B cell (primary cell): ENCODE data around the gene ALG9. TPM values are rescaled to one million over a fixed set of nuclear protein-coding genes. Genes with fewer than 3 reads are reported as not detected.

Experiments
- ATAC-seq: fragments of 200-7000 bp; cut with Tn5 transposase; one replicate; pipeline ENCODE4 v1.10.0; 2021; ENCODE audit warnings: low read depth, mild to moderate bottlenecking, moderate number of reproducible peaks, moderate library complexity
- CTCF ChIA-PET: fragments of 350-600 bp; sonication (Branson Sonifier 250); formaldehyde crosslinking; loops from one replicate; lab custom pipeline; 2021; ENCODE audit warnings: antibody characterized with exemption, inconsistent platforms; lab: Charles Lee
- POLR2A ChIA-PET: fragments of 350-600 bp; sonication (Branson Sonifier 250); formaldehyde crosslinking; loops from one replicate; lab custom pipeline; 2021; ENCODE audit warnings: antibody characterized with exemption; lab: Charles Lee
- DNase-seq: peaks from one replicate; pipeline ENCODE4 v3.0.0; 2013
- H2AFZ ChIP-seq: 2 replicates; pipeline ENCODE4 v1.6.1; 2012; ENCODE audit warnings: mild to moderate bottlenecking, low read depth, low read length; ENCODE audit not compliant: insufficient read depth, poor library complexity, severe bottlenecking
- H3K27ac ChIP-seq, 2 donors: 1 replicate in 1 of 2; 2 replicates in 1 of 2; pipeline ENCODE4 v1.5.1; 2012 to 2013; ENCODE audit warnings: low read length in 2 of 2, mild to moderate bottlenecking in 2 of 2, moderate library complexity in 1 of 2
- H3K27me3 ChIP-seq, 4 experiments: fragments of 200-600 bp in 1 of 4; sonication (generic) in 1 of 4; replicated peaks in 1 of 4; 1 replicate in 2 of 4; 2 replicates in 2 of 4; pipeline versions ENCODE4 v1.6.1 to v1.7.0; 2013 to 2016; ENCODE audit warnings: low read length in 3 of 4, mild to moderate bottlenecking in 2 of 4, mixed read lengths in 1 of 4, moderate library complexity in 1 of 4; ENCODE audit not compliant: insufficient read depth in 4 of 4, control insufficient read depth in 3 of 4; ENCODE audit errors: control extremely low read depth in 1 of 4
- H3K36me3 ChIP-seq, 2 experiments: replicated peaks in 1 of 2; 1 replicate in 1 of 2; 2 replicates in 1 of 2; pipeline versions ENCODE4 v1.6.1 to v1.7.1; 2013; ENCODE audit warnings: low read length in 1 of 2; ENCODE audit not compliant: insufficient read depth in 2 of 2, control insufficient read depth in 1 of 2; ENCODE audit errors: control extremely low read depth in 1 of 2, extremely low read depth in 1 of 2
- H3K4me1 ChIP-seq, 2 donors: fragments of 200-600 bp in 1 of 2; sonication (generic) in 1 of 2; 1 replicate in 1 of 2; 2 replicates in 1 of 2; pipeline versions ENCODE4 v1.5.1 to v1.6.1; 2013 to 2017; ENCODE audit warnings: low read length in 2 of 2; ENCODE audit not compliant: control insufficient read depth in 2 of 2, insufficient read depth in 2 of 2
- H3K4me2 ChIP-seq: replicated peaks from 2 replicates; pipeline ENCODE3; 2012; ENCODE audit warnings: mild to moderate bottlenecking, low read depth, low read length; ENCODE audit not compliant: poor library complexity, severe bottlenecking
- H3K4me3 ChIP-seq, 5 experiments: fragments of 200-600 bp in 1 of 5; sonication (generic) in 1 of 5; 1 replicate in 3 of 5; 2 replicates in 2 of 5; pipeline versions ENCODE4 v1.5.1 to v1.7.0; 2011 to 2016; ENCODE audit warnings: low read length in 4 of 5, mild to moderate bottlenecking in 4 of 5, low read depth in 2 of 5, control low read depth in 1 of 5, moderate library complexity in 1 of 5; ENCODE audit not compliant: insufficient read depth in 1 of 5; ENCODE audit errors: control extremely low read depth in 1 of 5, extremely low read depth in 1 of 5
- H3K79me2 ChIP-seq: fragments of 200-600 bp; sonication (generic); one replicate; pipeline ENCODE4 v1.6.0; 2016; ENCODE audit warnings: low read length; ENCODE audit not compliant: control insufficient read depth, insufficient read depth
- H3K9ac ChIP-seq: fragments of 200-600 bp; sonication (generic); 2 replicates; pipeline ENCODE4 v1.6.1; 2017; ENCODE audit warnings: mild to moderate bottlenecking, low read length, moderate library complexity
- H3K9me3 ChIP-seq, 3 donors: one replicate each; pipeline versions ENCODE4 v1.6.1 to v1.7.1; 2013; ENCODE audit warnings: low read length in 2 of 3; ENCODE audit not compliant: control insufficient read depth in 2 of 3, insufficient read depth in 1 of 3; ENCODE audit errors: control extremely low read depth in 1 of 3
- H4K20me1 ChIP-seq: 2 replicates; pipeline ENCODE4 v1.6.0; 2012; ENCODE audit warnings: mild to moderate bottlenecking, low read length; ENCODE audit not compliant: insufficient read depth, control insufficient read depth, poor library complexity, severe bottlenecking
- H3K27ac Mint-ChIP-seq: one replicate; pipeline ENCODE4 v1.8.0; 2021; ENCODE audit warnings: mixed read lengths
- H3K27me3 Mint-ChIP-seq: one replicate; pipeline ENCODE4 v1.8.0; 2021; ENCODE audit warnings: mixed read lengths
- H3K4me1 Mint-ChIP-seq: one replicate; pipeline ENCODE4 v1.8.0; 2021; ENCODE audit warnings: mixed read lengths
- H3K4me3 Mint-ChIP-seq: one replicate; pipeline ENCODE4 v1.8.0; 2021; ENCODE audit warnings: mixed read lengths
- H3K9me3 Mint-ChIP-seq: one replicate; pipeline ENCODE4 v1.8.0; 2022; ENCODE audit warnings: mixed read lengths; ENCODE audit not compliant: insufficient read depth
- EZH2 ChIP-seq: IDR thresholded peaks from 2 replicates; pipeline ENCODE4 v1.6.1; 2012; ENCODE audit warnings: borderline replicate concordance, low read depth, mild to moderate bottlenecking, moderate library complexity, low read length; ENCODE audit not compliant: insufficient read depth, poor library complexity, severe bottlenecking
- WGBS: methylation state at CpG from one replicate; pipeline ENCODE4 v1.1.5; 2013; ENCODE audit warnings: missing lambda C conversion rate; ENCODE audit not compliant: insufficient coverage; 5-methylcytosine and 5-hydroxymethylcytosine counted together
- intact Hi-C: fragments of 100-400 bp; cut with micrococcal nuclease; formaldehyde crosslinking; loops from one replicate; pipeline ENCODE4 v1.10.0; 2022
- polyA plus RNA-seq: library from polyadenylated mRNA; depleted of rRNA; stranded (reverse); fragments of >200 nt; gene quantifications from 2 replicates; pipeline ENCODE4 v1.2.3, GENCODE V29; 2012
- total RNA-seq, 2 donors: library from RNA; stranded (reverse); fragments of 120-200 nt in 1 of 2; gene quantifications; 1 replicate in 1 of 2; 2 replicates in 1 of 2; pipeline versions ENCODE4 v1.2.3 to v1.2.4, GENCODE V29; 2013 to 2022
- TF ChIP-seq, protein P1 (sequence below): fragments of 200-600 bp; IDR thresholded peaks from one replicate; pipeline ENCODE4 v1.8.0; 2022; ENCODE audit warnings: antibody characterized with exemption, mild to moderate bottlenecking

ALG9 gene
- total and polyA plus RNA-seq, 2 donors (not counting 1 experiment from before 2014, with no cell fraction given) = 21.2 to 29.9 TPM

DNA sequence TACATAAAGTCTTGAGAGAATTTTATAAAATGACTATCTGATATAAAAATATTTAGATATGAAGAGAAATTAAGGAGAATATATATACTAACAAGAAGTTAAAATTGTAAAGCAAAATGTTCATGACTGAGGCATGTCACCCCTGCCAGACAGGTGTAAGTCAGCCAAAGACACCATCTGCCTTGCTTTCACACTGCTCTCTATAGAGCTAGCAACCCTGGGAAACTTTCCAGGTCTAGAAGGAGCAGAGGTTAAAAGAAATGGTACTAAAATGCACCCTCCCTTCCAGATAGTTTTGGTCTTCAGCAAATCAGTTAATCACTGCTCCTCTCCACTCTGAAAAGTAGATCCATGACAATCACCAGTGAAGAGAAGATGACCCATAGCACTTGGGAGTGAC, 121.7 kb downstream of the ALG9 start:
- no peak overlapping the region for H3K4me3 Mint-ChIP-seq
- H3K79me2 ChIP-seq = no peaks in the 10 kb centered on the region
- H3K4me1 ChIP-seq = no peaks in the 10 kb centered on the region
- ChIA-PET POLR2A (no interaction called here), CTCF (no interaction called here)
- H3K36me3 ChIP-seq = peaks cover 11 to 80% of the 10 kb centered on the region in 2 experiments
- H3K4me1 Mint-ChIP-seq = no peaks in the 10 kb centered on the region
- H3K27me3 ChIP-seq = no peaks in the 10 kb centered on the region
- no peak overlapping the region for H3K4me2 ChIP-seq
- no peak overlapping the region for H3K4me3 ChIP-seq
- H3K27ac ChIP-seq = no peak overlapping the region
- intact Hi-C loops = no loop called here
- ATAC-seq (no peak), DNase-seq (no peak)
- H3K9me3 ChIP-seq = peaks cover 0 to 1% (median 0%) of the 10 kb centered on the region in 3 donors
- no peaks in the 10 kb centered on the region for H4K20me1 ChIP-seq
- no peak overlapping the region for H3K9ac ChIP-seq
- TF ChIP-seq, protein P1, sequence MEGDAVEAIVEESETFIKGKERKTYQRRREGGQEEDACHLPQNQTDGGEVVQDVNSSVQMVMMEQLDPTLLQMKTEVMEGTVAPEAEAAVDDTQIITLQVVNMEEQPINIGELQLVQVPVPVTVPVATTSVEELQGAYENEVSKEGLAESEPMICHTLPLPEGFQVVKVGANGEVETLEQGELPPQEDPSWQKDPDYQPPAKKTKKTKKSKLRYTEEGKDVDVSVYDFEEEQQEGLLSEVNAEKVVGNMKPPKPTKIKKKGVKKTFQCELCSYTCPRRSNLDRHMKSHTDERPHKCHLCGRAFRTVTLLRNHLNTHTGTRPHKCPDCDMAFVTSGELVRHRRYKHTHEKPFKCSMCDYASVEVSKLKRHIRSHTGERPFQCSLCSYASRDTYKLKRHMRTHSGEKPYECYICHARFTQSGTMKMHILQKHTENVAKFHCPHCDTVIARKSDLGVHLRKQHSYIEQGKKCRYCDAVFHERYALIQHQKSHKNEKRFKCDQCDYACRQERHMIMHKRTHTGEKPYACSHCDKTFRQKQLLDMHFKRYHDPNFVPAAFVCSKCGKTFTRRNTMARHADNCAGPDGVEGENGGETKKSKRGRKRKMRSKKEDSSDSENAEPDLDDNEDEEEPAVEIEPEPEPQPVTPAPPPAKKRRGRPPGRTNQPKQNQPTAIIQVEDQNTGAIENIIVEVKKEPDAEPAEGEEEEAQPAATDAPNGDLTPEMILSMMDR = no peak
- TF ChIP-seq EZH2 = no peak
- no peaks in the 10 kb centered on the region for H3K27me3 Mint-ChIP-seq
- H3K27ac Mint-ChIP-seq = no peak overlapping the region
- no peak overlapping the region for H2AFZ ChIP-seq
- peaks cover 3% of the 10 kb centered on the region for H3K9me3 Mint-ChIP-seq

DNA sequence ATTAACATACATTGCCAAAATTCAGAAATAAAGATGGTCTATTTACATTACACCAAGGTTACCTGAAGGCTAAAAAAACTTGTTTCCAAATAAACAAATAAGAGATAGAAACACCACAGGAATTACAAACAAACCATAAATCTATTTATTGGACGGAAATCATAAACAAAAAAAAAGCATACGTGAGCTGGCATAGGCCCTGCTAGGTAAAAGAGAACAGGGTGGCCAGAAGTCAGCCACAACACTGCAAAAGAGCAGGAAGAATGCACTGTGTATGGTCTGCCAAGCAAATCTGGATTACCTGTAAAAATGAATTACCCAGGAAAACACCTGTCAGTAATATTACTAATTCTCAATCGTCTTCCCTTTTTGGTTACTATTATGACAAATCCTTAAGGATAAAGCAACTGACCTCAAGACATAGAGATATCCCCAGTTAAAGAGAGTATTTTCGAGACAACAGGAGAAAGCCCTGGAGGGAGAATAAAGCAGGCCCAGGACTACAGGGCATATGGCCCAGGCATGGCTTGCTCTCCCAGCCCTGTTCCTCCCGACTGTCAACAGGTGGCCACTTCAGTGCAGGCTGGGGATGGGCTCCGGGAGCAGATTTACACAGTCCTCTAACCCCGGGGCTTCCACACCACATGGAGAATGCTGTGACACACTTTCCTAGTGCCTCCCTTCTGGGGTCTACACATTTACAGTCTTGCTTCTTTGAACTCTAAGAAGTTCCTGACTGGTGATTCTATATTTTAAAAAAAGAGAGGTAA, 123.2 kb downstream of the ALG9 start:
- H3K4me3 ChIP-seq = no peak overlapping the region
- no peaks in the 10 kb centered on the region for H3K4me1 Mint-ChIP-seq
- H3K79me2 ChIP-seq = no peaks in the 10 kb centered on the region
- POLR2A ChIA-PET = no interaction called here
- ATAC-seq (no peak), DNase-seq (no peak)
- H3K36me3 ChIP-seq = peaks cover 16 to 80% of the 10 kb centered on the region in 2 experiments
- no peak overlapping the region for H2AFZ ChIP-seq
- no peak overlapping the region for H3K27ac Mint-ChIP-seq
- peaks cover 3% of the 10 kb centered on the region for H3K9me3 Mint-ChIP-seq
- CTCF ChIA-PET = no interaction called here
- TF ChIP-seq, protein P1 = no peak
- TF ChIP-seq EZH2 = no peak
- no peak overlapping the region for H3K27ac ChIP-seq
- intact Hi-C loops = no loop called here
- no peak overlapping the region for H3K9ac ChIP-seq
- no peaks in the 10 kb centered on the region for H3K27me3 ChIP-seq
- H3K4me1 ChIP-seq = no peaks in the 10 kb centered on the region
- no peaks in the 10 kb centered on the region for H3K27me3 Mint-ChIP-seq
- H3K9me3 ChIP-seq = peaks cover 0 to 1% (median 0%) of the 10 kb centered on the region in 3 donors
- no peak overlapping the region for H3K4me3 Mint-ChIP-seq
- no peak overlapping the region for H3K4me2 ChIP-seq
- WGBS = 100% methylated on average over 3 of the region's 7 CpGs
- no peaks in the 10 kb centered on the region for H4K20me1 ChIP-seq
